Measurements from ENCODE around the gene RGMA.

RGMA gene

DNA sequence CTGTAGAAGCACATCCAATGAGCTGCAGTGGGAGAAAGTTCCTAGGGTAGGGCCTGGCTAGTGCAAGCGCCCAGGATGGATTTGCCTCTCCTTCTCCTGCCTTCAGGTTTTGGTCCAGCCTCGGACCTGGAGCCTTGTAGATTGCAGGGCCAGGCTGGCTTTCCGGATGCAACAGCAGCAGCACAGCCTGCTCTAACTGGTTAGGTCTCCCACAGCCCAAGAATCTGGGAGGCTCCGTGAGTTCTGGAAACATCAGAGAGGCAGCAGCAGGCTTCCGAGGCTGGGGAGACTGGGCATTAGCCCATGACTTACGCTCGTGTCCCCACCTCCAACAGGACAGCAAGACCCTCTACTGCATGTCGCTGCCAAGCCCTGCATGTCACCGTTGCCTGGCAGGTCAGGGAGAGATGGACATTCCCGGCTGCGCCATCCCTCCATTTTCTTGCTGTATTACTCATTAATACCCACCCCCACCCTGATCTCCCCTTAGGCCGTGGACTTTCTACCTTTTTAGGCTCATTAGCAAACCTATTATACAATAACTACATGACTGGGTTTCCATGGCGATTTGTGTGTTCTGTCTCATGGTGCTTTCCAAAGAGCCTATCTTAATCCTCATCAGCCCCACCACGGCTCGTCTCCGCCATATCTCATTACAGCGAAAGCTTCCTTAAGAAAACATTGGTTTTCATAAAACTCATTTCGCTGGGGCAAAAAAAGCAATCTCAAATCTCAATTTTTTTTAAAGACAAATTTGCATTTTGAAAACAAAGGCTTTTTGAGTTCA is 40.9 kb upstream of the RGMA start:
- H3K4me3 ChIP-seq (replicated peaks; ENCODE audit: low read depth, low read length) = no peak overlapping the region
- H3K27me3 ChIP-seq (replicated peaks; ENCODE audit: control insufficient read depth, insufficient read depth, low read length) = no peaks in the 10 kb centered on the region
- TF ChIP-seq, protein P1, sequence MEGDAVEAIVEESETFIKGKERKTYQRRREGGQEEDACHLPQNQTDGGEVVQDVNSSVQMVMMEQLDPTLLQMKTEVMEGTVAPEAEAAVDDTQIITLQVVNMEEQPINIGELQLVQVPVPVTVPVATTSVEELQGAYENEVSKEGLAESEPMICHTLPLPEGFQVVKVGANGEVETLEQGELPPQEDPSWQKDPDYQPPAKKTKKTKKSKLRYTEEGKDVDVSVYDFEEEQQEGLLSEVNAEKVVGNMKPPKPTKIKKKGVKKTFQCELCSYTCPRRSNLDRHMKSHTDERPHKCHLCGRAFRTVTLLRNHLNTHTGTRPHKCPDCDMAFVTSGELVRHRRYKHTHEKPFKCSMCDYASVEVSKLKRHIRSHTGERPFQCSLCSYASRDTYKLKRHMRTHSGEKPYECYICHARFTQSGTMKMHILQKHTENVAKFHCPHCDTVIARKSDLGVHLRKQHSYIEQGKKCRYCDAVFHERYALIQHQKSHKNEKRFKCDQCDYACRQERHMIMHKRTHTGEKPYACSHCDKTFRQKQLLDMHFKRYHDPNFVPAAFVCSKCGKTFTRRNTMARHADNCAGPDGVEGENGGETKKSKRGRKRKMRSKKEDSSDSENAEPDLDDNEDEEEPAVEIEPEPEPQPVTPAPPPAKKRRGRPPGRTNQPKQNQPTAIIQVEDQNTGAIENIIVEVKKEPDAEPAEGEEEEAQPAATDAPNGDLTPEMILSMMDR (IDR thresholded peaks at IDR 0.05; ENCODE audit: insufficient read depth, low read length, poor library complexity, severe bottlenecking) = no peak
- DNase-seq (ENCODE audit: extremely low read depth, insufficient read length) = no peak
- H3K36me3 ChIP-seq (ENCODE audit: control insufficient read depth, insufficient read depth, low read length) = no peaks in the 10 kb centered on the region

DNA sequence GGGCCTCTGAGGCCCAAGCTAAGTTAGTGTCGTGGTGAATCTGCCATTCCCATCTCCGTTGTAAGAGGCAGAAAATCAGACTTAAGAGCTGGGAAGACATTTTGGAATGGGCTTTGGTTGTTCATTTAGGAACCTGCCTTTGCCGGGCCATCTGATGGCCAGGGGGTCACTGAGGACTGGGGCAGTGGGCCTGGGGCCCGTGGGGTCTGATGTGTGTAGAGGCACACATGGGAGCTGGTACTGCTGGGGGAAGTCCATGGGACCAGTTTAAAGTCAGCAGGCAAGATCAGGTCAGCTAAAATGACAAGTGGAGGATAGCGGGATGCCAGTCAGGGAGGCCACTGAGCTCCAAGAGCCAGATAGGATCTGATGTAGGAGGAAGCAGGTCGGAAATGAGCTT is 38.3 kb upstream of the RGMA start:
- Histone ChIP-seq H3K4me3 (replicated peaks; ENCODE audit: low read depth, low read length) (no peak overlapping the region), H3K27me3 (replicated peaks; ENCODE audit: control insufficient read depth, insufficient read depth, low read length) (no peaks in the 10 kb centered on the region), H3K36me3 (ENCODE audit: control insufficient read depth, insufficient read depth, low read length) (no peaks in the 10 kb centered on the region)
- no peak for DNase-seq (ENCODE audit: extremely low read depth, insufficient read length)
- TF ChIP-seq, protein P1 (IDR thresholded peaks at IDR 0.05; ENCODE audit: insufficient read depth, low read length, poor library complexity, severe bottlenecking) = no peak

DNA sequence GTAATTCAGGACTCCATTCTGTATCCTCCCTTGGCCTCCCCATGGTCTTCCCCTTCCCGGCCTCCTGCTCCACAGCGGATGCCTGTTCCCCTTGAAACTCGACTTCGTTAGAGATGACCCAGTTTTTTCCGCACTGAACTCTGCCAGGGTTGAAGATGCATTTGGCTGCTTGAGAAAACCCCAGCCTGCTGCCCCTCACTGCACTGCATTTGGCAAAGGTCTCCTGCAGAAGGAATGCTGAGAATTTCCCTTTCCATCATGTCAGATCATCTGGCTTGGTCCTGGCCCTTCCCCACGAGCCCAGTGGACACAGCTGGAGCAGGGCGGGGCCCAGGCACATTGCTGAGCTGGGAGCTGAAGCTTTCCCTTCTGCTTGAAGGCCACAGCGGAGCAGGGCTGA is 37.6 kb upstream of the RGMA start:
- no peak for DNase-seq (ENCODE audit: extremely low read depth, insufficient read length)
- Histone ChIP-seq H3K27me3 (replicated peaks; ENCODE audit: control insufficient read depth, insufficient read depth, low read length) (no peaks in the 10 kb centered on the region), H3K36me3 (ENCODE audit: control insufficient read depth, insufficient read depth, low read length) (no peaks in the 10 kb centered on the region), H3K4me3 (replicated peaks; ENCODE audit: low read depth, low read length) (no peak overlapping the region)
- TF ChIP-seq, protein P1 (IDR thresholded peaks at IDR 0.05; ENCODE audit: insufficient read depth, low read length, poor library complexity, severe bottlenecking) = no peak

DNA sequence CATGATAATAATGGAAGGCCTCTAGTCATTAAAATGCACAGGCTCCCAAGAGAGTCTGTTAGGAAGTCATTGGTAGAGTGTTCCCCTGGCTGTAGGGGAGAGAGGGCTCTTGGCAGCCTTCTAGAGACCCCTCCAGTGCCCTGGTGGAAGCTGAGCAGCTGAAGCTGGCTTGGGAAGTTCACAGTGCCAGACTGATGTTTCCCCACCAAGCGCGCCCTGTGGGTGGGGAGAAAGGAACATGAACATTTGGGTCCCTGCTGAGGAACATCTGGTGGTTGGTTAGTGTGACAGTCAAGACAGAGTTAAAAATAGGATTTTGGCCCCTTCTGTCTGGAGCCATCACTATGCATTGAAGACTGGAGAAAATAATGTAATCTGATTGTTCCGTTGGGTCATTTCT is 37.1 kb upstream of the RGMA start:
- DNase-seq (ENCODE audit: extremely low read depth, insufficient read length) = no peak
- TF ChIP-seq, protein P1 (IDR thresholded peaks at IDR 0.05; ENCODE audit: insufficient read depth, low read length, poor library complexity, severe bottlenecking) = no peak
- H3K36me3 ChIP-seq (ENCODE audit: control insufficient read depth, insufficient read depth, low read length) = no peaks in the 10 kb centered on the region
- H3K4me3 ChIP-seq (replicated peaks; ENCODE audit: low read depth, low read length) = no peak overlapping the region
- no peaks in the 10 kb centered on the region for H3K27me3 ChIP-seq (replicated peaks; ENCODE audit: control insufficient read depth, insufficient read depth, low read length)

DNA sequence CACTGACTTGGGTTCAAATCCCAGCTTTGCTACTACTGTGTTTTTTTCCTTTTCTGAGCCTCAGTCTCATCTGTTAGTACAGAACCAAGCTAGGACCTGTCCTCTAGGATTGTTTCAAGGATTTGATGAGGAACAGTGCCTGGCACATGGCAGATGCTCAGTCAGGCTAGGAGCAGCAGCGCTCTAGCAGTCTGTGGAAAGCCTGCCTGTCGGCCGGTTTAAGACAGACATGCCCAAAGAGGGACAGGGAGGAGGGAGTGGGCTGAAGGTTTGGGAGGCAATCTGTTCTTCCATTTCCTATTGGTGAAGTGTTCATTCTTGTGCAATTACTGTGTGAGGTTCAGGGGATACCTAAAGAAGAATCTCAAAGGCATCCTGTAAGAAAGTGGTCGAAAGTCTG is 35.1 kb upstream of the RGMA start:
- Histone ChIP-seq H3K27me3 (replicated peaks; ENCODE audit: control insufficient read depth, insufficient read depth, low read length) (no peaks in the 10 kb centered on the region), H3K36me3 (ENCODE audit: control insufficient read depth, insufficient read depth, low read length) (no peaks in the 10 kb centered on the region), H3K4me3 (replicated peaks; ENCODE audit: low read depth, low read length) (no peak overlapping the region)
- DNase-seq (ENCODE audit: extremely low read depth, insufficient read length) = no peak
- TF ChIP-seq, protein P1 (IDR thresholded peaks at IDR 0.05; ENCODE audit: insufficient read depth, low read length, poor library complexity, severe bottlenecking) = no peak
